B cell (primary cell): ENCODE measurements around the gene APOB. TPM values are rescaled to one million over a fixed set of nuclear protein-coding genes. Genes with fewer than 3 reads are reported as not detected.

Experiments used
- ATAC-seq: fragments of 200-7000 bp; cut with Tn5 transposase; one replicate; pipeline ENCODE4 v1.10.0; 2021; ENCODE audit warnings: low read depth, mild to moderate bottlenecking, moderate number of reproducible peaks, moderate library complexity
- CTCF ChIA-PET: fragments of 350-600 bp; sonication (Branson Sonifier 250); formaldehyde crosslinking; loops from one replicate; lab custom pipeline; 2021; ENCODE audit warnings: antibody characterized with exemption, inconsistent platforms; lab: Charles Lee
- POLR2A ChIA-PET: fragments of 350-600 bp; sonication (Branson Sonifier 250); formaldehyde crosslinking; loops from one replicate; lab custom pipeline; 2021; ENCODE audit warnings: antibody characterized with exemption; lab: Charles Lee
- DNase-seq: peaks from one replicate; pipeline ENCODE4 v3.0.0; 2013
- H2AFZ ChIP-seq: 2 replicates; pipeline ENCODE4 v1.6.1; 2012; ENCODE audit warnings: mild to moderate bottlenecking, low read depth, low read length; ENCODE audit not compliant: insufficient read depth, poor library complexity, severe bottlenecking
- H3K27ac ChIP-seq, 2 donors: 1 replicate in 1 of 2; 2 replicates in 1 of 2; pipeline ENCODE4 v1.5.1; 2012 to 2013; ENCODE audit warnings: low read length in 2 of 2, mild to moderate bottlenecking in 2 of 2, moderate library complexity in 1 of 2
- H3K27me3 ChIP-seq, 4 experiments: fragments of 200-600 bp in 1 of 4; sonication (generic) in 1 of 4; replicated peaks in 1 of 4; 1 replicate in 2 of 4; 2 replicates in 2 of 4; pipeline versions ENCODE4 v1.6.1 to v1.7.0; 2013 to 2016; ENCODE audit warnings: low read length in 3 of 4, mild to moderate bottlenecking in 2 of 4, mixed read lengths in 1 of 4, moderate library complexity in 1 of 4; ENCODE audit not compliant: insufficient read depth in 4 of 4, control insufficient read depth in 3 of 4; ENCODE audit errors: control extremely low read depth in 1 of 4
- H3K36me3 ChIP-seq, 2 experiments: replicated peaks in 1 of 2; 1 replicate in 1 of 2; 2 replicates in 1 of 2; pipeline versions ENCODE4 v1.6.1 to v1.7.1; 2013; ENCODE audit warnings: low read length in 1 of 2; ENCODE audit not compliant: insufficient read depth in 2 of 2, control insufficient read depth in 1 of 2; ENCODE audit errors: control extremely low read depth in 1 of 2, extremely low read depth in 1 of 2
- H3K4me1 ChIP-seq, 2 donors: fragments of 200-600 bp in 1 of 2; sonication (generic) in 1 of 2; 1 replicate in 1 of 2; 2 replicates in 1 of 2; pipeline versions ENCODE4 v1.5.1 to v1.6.1; 2013 to 2017; ENCODE audit warnings: low read length in 2 of 2; ENCODE audit not compliant: control insufficient read depth in 2 of 2, insufficient read depth in 2 of 2
- H3K4me2 ChIP-seq: replicated peaks from 2 replicates; pipeline ENCODE3; 2012; ENCODE audit warnings: mild to moderate bottlenecking, low read depth, low read length; ENCODE audit not compliant: poor library complexity, severe bottlenecking
- H3K4me3 ChIP-seq, 5 experiments: fragments of 200-600 bp in 1 of 5; sonication (generic) in 1 of 5; 1 replicate in 3 of 5; 2 replicates in 2 of 5; pipeline versions ENCODE4 v1.5.1 to v1.7.0; 2011 to 2016; ENCODE audit warnings: low read length in 4 of 5, mild to moderate bottlenecking in 4 of 5, low read depth in 2 of 5, control low read depth in 1 of 5, moderate library complexity in 1 of 5; ENCODE audit not compliant: insufficient read depth in 1 of 5; ENCODE audit errors: control extremely low read depth in 1 of 5, extremely low read depth in 1 of 5
- H3K79me2 ChIP-seq: fragments of 200-600 bp; sonication (generic); one replicate; pipeline ENCODE4 v1.6.0; 2016; ENCODE audit warnings: low read length; ENCODE audit not compliant: control insufficient read depth, insufficient read depth
- H3K9ac ChIP-seq: fragments of 200-600 bp; sonication (generic); 2 replicates; pipeline ENCODE4 v1.6.1; 2017; ENCODE audit warnings: mild to moderate bottlenecking, low read length, moderate library complexity
- H3K9me3 ChIP-seq, 3 donors: one replicate each; pipeline versions ENCODE4 v1.6.1 to v1.7.1; 2013; ENCODE audit warnings: low read length in 2 of 3; ENCODE audit not compliant: control insufficient read depth in 2 of 3, insufficient read depth in 1 of 3; ENCODE audit errors: control extremely low read depth in 1 of 3
- H4K20me1 ChIP-seq: 2 replicates; pipeline ENCODE4 v1.6.0; 2012; ENCODE audit warnings: mild to moderate bottlenecking, low read length; ENCODE audit not compliant: insufficient read depth, control insufficient read depth, poor library complexity, severe bottlenecking
- H3K27ac Mint-ChIP-seq: one replicate; pipeline ENCODE4 v1.8.0; 2021; ENCODE audit warnings: mixed read lengths
- H3K27me3 Mint-ChIP-seq: one replicate; pipeline ENCODE4 v1.8.0; 2021; ENCODE audit warnings: mixed read lengths
- H3K4me1 Mint-ChIP-seq: one replicate; pipeline ENCODE4 v1.8.0; 2021; ENCODE audit warnings: mixed read lengths
- H3K4me3 Mint-ChIP-seq: one replicate; pipeline ENCODE4 v1.8.0; 2021; ENCODE audit warnings: mixed read lengths
- H3K9me3 Mint-ChIP-seq: one replicate; pipeline ENCODE4 v1.8.0; 2022; ENCODE audit warnings: mixed read lengths; ENCODE audit not compliant: insufficient read depth
- CTCF ChIP-seq: fragments of 200-600 bp; IDR thresholded peaks from one replicate; pipeline ENCODE4 v1.8.0; 2022; ENCODE audit warnings: antibody characterized with exemption, mild to moderate bottlenecking
- EZH2 ChIP-seq: IDR thresholded peaks from 2 replicates; pipeline ENCODE4 v1.6.1; 2012; ENCODE audit warnings: borderline replicate concordance, low read depth, mild to moderate bottlenecking, moderate library complexity, low read length; ENCODE audit not compliant: insufficient read depth, poor library complexity, severe bottlenecking
- WGBS: methylation state at CpG from one replicate; pipeline ENCODE4 v1.1.5; 2013; ENCODE audit warnings: missing lambda C conversion rate; ENCODE audit not compliant: insufficient coverage; 5-methylcytosine and 5-hydroxymethylcytosine counted together
- intact Hi-C: fragments of 100-400 bp; cut with micrococcal nuclease; formaldehyde crosslinking; loops from one replicate; pipeline ENCODE4 v1.10.0; 2022
- polyA plus RNA-seq: library from polyadenylated mRNA; depleted of rRNA; stranded (reverse); fragments of >200 nt; gene quantifications from 2 replicates; pipeline ENCODE4 v1.2.3, GENCODE V29; 2012
- total RNA-seq, 2 donors: library from RNA; stranded (reverse); fragments of 120-200 nt in 1 of 2; gene quantifications; 1 replicate in 1 of 2; 2 replicates in 1 of 2; pipeline versions ENCODE4 v1.2.3 to v1.2.4, GENCODE V29; 2013 to 2022

APOB gene
- total and polyA plus RNA-seq, 2 donors (not counting 1 experiment from before 2014, with no cell fraction given), result not detected

GRCh38 chr2:21010813-21011439 lies 32.9 kb downstream of the APOB start:
- Mint-ChIP-seq H3K4me3 (no peak overlapping the region), H3K9me3 (no peaks in the 10 kb centered on the region), H3K27ac (no peak overlapping the region), H3K27me3 (peaks cover 16% of the 10 kb centered on the region), H3K4me1 (no peaks in the 10 kb centered on the region)
- H3K27ac ChIP-seq, result no peak overlapping the region
- TF ChIP-seq CTCF (no peak), EZH2 (no peak)
- no peaks in the 10 kb centered on the region for H3K27me3 ChIP-seq
- DNase-seq (no peak), ATAC-seq (no peak)
- no peak overlapping the region for H3K4me2 ChIP-seq
- H3K36me3 ChIP-seq, result no peaks in the 10 kb centered on the region
- no peak overlapping the region for H2AFZ ChIP-seq
- no peaks in the 10 kb centered on the region for H3K4me1 ChIP-seq
- H3K9me3 ChIP-seq, result no peaks in the 10 kb centered on the region
- ChIA-PET POLR2A (no interaction called here), CTCF (interaction anchor here (0.5 kb wide), 1 partner anchor 503 kb away, joined by 3 read pairs; no protein-coding TSS in a partner anchor)
- no peak overlapping the region for H3K4me3 ChIP-seq
- H3K79me2 ChIP-seq, result no peaks in the 10 kb centered on the region
- intact Hi-C loops, result no loop called here
- WGBS, result 92% methylated on average over 8 of the region's 10 CpGs
- H3K9ac ChIP-seq, result no peak overlapping the region
- H4K20me1 ChIP-seq, result no peaks in the 10 kb centered on the region

- H3K27ac Mint-ChIP-seq, result no peak overlapping the region
- DNase-seq (no peak), ATAC-seq (no peak)
Observed at GRCh38 chr2:21009662-21010225, 34.1 kb downstream of the APOB start.

More at GRCh38 chr2:21009662-21010225, 34.1 kb downstream of the APOB start:
- Histone ChIP-seq H3K4me1 (no peaks in the 10 kb centered on the region), H3K36me3 (no peaks in the 10 kb centered on the region), H3K9ac (no peak overlapping the region), H4K20me1 (no peaks in the 10 kb centered on the region), H3K27me3 (no peaks in the 10 kb centered on the region), H3K79me2 (no peaks in the 10 kb centered on the region), H3K27ac (no peak overlapping the region), H3K4me2 (no peak overlapping the region), H2AFZ (no peak overlapping the region), H3K9me3 (no peaks in the 10 kb centered on the region), H3K4me3 (no peak overlapping the region)
- 83% methylated on average over 1 of the region's 2 CpGs for WGBS
- CTCF ChIA-PET, result no interaction called here
- Mint-ChIP-seq H3K4me1 (no peaks in the 10 kb centered on the region), H3K9me3 (no peaks in the 10 kb centered on the region), H3K27me3 (peaks cover 12% of the 10 kb centered on the region), H3K4me3 (no peak overlapping the region)
- TF ChIP-seq CTCF, result no peak
- TF ChIP-seq EZH2, result no peak
- POLR2A ChIA-PET, result no interaction called here
- intact Hi-C loops, result no loop called here
